H1 (cell line): ENCODE measurements around the gene RSU1. TPM values are rescaled to one million over a fixed set of nuclear protein-coding genes. Genes with fewer than 3 reads are reported as not detected.

Experiments
- CTCF ChIA-PET: fragments of 300-600 bp; sonication (Branson Sonifier 250); formaldehyde crosslinking; loops from one replicate; lab custom pipeline; 2021; ENCODE audit not compliant: partially characterized antibody; lab: Charles Lee
- POLR2A ChIA-PET: fragments of 300-600 bp; sonication (Branson Sonifier 250); formaldehyde crosslinking; loops from one replicate; lab custom pipeline; 2021; ENCODE audit warnings: inconsistent platforms; ENCODE audit not compliant: partially characterized antibody; lab: Charles Lee
- DNase-seq, 2 experiments: peaks; one replicate each; pipeline versions ENCODE4 v3.0.0 to v3.0.0-alpha.2; 2010 to 2022; ENCODE audit warnings: low spot score in 2 of 2, low read depth in 1 of 2, mixed read lengths in 1 of 2
- FAIRE-seq: peaks from 2 replicates; lab custom pipeline; 2011; peaks lifted over from hg19 to GRCh38; lab: Jason Lieb, UNC
- H2AFZ ChIP-seq: 2 replicates; pipeline ENCODE4 v1.8.1; 2012; ENCODE audit warnings: low read length, inconsistent platforms
- H2AK5ac ChIP-seq: 2 replicates; pipeline ENCODE4 v1.6.1; 2013; ENCODE audit warnings: low read depth, low read length
- H2BK120ac ChIP-seq: replicated peaks from 2 replicates; pipeline ENCODE3; 2013; ENCODE audit warnings: low read depth, low read length, inconsistent platforms
- H2BK12ac ChIP-seq: 2 replicates; pipeline ENCODE4 v1.6.1; 2013; ENCODE audit warnings: low read depth, low read length
- H2BK15ac ChIP-seq: 2 replicates; pipeline ENCODE4 v1.6.1; 2013; ENCODE audit warnings: low read length
- H2BK20ac ChIP-seq: 2 replicates; pipeline ENCODE4 v1.6.1; 2013; ENCODE audit warnings: low read length
- H2BK5ac ChIP-seq: 2 replicates; pipeline ENCODE4 v1.6.1; 2013; ENCODE audit warnings: low read depth, low read length
- H3K14ac ChIP-seq: 2 replicates; pipeline ENCODE4 v1.6.1; 2013; ENCODE audit warnings: inconsistent platforms; ENCODE audit not compliant: insufficient read length
- H3K18ac ChIP-seq: 2 replicates; pipeline ENCODE4 v1.6.1; 2013; ENCODE audit warnings: low read length; ENCODE audit errors: extremely low read depth
- H3K23ac ChIP-seq: 2 replicates; pipeline ENCODE4 v1.6.1; 2013; ENCODE audit warnings: inconsistent platforms; ENCODE audit not compliant: insufficient read length
- H3K23me2 ChIP-seq: 2 replicates; pipeline ENCODE4 v1.6.1; 2013; ENCODE audit warnings: low read depth, low read length
- H3K27ac ChIP-seq: 2 replicates; pipeline ENCODE4 v1.6.1; 2011; ENCODE audit warnings: low read depth, low read length, inconsistent platforms
- H3K27me3 ChIP-seq, 4 experiments: replicated peaks in 1 of 4; 1 replicate in 1 of 4; 2 replicates in 3 of 4; pipeline versions ENCODE4 v1.6.1 to v1.8.1; 2011 to 2013; ENCODE audit warnings: low read length in 3 of 4, mild to moderate bottlenecking in 3 of 4, inconsistent platforms in 2 of 4, mixed read lengths in 2 of 4, moderate library complexity in 1 of 4; ENCODE audit not compliant: control insufficient read depth in 3 of 4, insufficient read depth in 3 of 4; ENCODE audit errors: extremely low read depth in 1 of 4
- H3K36me3 ChIP-seq, 4 experiments: 2 replicates each; pipeline versions ENCODE4 v1.6.1 to v1.8.1; 2011 to 2013; ENCODE audit warnings: mild to moderate bottlenecking in 4 of 4, low read length in 3 of 4, moderate library complexity in 2 of 4, control low read depth in 1 of 4, inconsistent platforms in 1 of 4; ENCODE audit not compliant: insufficient read depth in 4 of 4, control insufficient read depth in 2 of 4
- H3K4ac ChIP-seq: replicated peaks from 2 replicates; pipeline ENCODE3; 2013; ENCODE audit warnings: low read length, low read depth, mixed read lengths, inconsistent platforms; ENCODE audit not compliant: insufficient read length
- H3K4me1 ChIP-seq, 4 experiments: replicated peaks in 1 of 4; 1 replicate in 1 of 4; 2 replicates in 3 of 4; pipeline versions ENCODE4 v1.6.1 to v1.8.1; 2011 to 2013; ENCODE audit warnings: low read length in 3 of 4, inconsistent platforms in 2 of 4, mixed read lengths in 1 of 4; ENCODE audit not compliant: insufficient read depth in 4 of 4, control insufficient read depth in 3 of 4
- H3K4me2 ChIP-seq, 2 experiments: 2 replicates each; pipeline versions ENCODE4 v1.6.1 to v1.8.1; 2011 to 2013; ENCODE audit warnings: low read depth in 2 of 2, low read length in 2 of 2, control low read depth in 1 of 2, inconsistent platforms in 1 of 2, mild to moderate bottlenecking in 1 of 2; ENCODE audit not compliant: insufficient read depth in 1 of 2
- H3K4me3 ChIP-seq, 4 experiments: fragments of 200-600, 300-600 bp in 1 of 4; sonication (generic), shearing (Covaris generic), sonication (Bioruptor Twin) in 1 of 4; 2 replicates each; pipeline versions ENCODE4 v1.5.1 to v1.8.1; 2011 to 2016; ENCODE audit warnings: low read length in 4 of 4, low read depth in 3 of 4, control low read depth in 2 of 4, inconsistent platforms in 2 of 4, mild to moderate bottlenecking in 2 of 4, mixed read lengths in 1 of 4, moderate library complexity in 1 of 4; ENCODE audit not compliant: insufficient read depth in 2 of 4; ENCODE audit errors: extremely low read depth in 1 of 4
- H3K56ac ChIP-seq: replicated peaks from 2 replicates; pipeline ENCODE3; 2013; ENCODE audit warnings: low read depth, mild to moderate bottlenecking, mixed read lengths, low read length, inconsistent platforms; ENCODE audit not compliant: insufficient read length
- H3K79me1 ChIP-seq: 2 replicates; pipeline ENCODE4 v1.6.1; 2013; ENCODE audit warnings: low read depth, low read length, control low read depth
- H3K79me2 ChIP-seq, 2 experiments: 2 replicates each; pipeline versions ENCODE4 v1.6.1 to v1.8.1; 2012 to 2013; ENCODE audit warnings: low read length in 2 of 2, mild to moderate bottlenecking in 2 of 2, inconsistent platforms in 1 of 2; ENCODE audit not compliant: insufficient read depth in 2 of 2, control insufficient read depth in 1 of 2
- H3K9ac ChIP-seq, 4 experiments: replicated peaks in 1 of 4; 1 replicate in 1 of 4; 2 replicates in 3 of 4; pipeline versions ENCODE4 v1.6.1 to v1.8.1; 2011 to 2013; ENCODE audit warnings: low read depth in 3 of 4, low read length in 3 of 4, control low read depth in 2 of 4, mild to moderate bottlenecking in 2 of 4, moderate library complexity in 2 of 4, inconsistent platforms in 1 of 4; ENCODE audit errors: extremely low read depth in 1 of 4
- H3K9me3 ChIP-seq, 2 experiments: 2 replicates each; pipeline versions ENCODE4 v1.6.1 to v1.8.1; 2012 to 2013; ENCODE audit warnings: mild to moderate bottlenecking in 2 of 2, moderate library complexity in 2 of 2, control low read depth in 1 of 2, inconsistent platforms in 1 of 2, low read depth in 1 of 2, low read length in 1 of 2, mixed read lengths in 1 of 2; ENCODE audit not compliant: insufficient read depth in 2 of 2
- H4K20me1 ChIP-seq, 2 experiments: replicated peaks in 1 of 2; 2 replicates each; pipeline versions ENCODE3 to v1.8.1; 2011 to 2013; ENCODE audit warnings: inconsistent platforms in 2 of 2, low read length in 2 of 2, mild to moderate bottlenecking in 1 of 2; ENCODE audit not compliant: insufficient read depth in 2 of 2, control insufficient read depth in 1 of 2
- H4K5ac ChIP-seq: 2 replicates; pipeline ENCODE4 v1.6.1; 2013; ENCODE audit warnings: low read length, low read depth, mixed read lengths, inconsistent platforms; ENCODE audit not compliant: insufficient read length
- H4K8ac ChIP-seq: 2 replicates; pipeline ENCODE4 v1.8.0; 2013; ENCODE audit warnings: mild to moderate bottlenecking, moderate library complexity, low read length, inconsistent platforms; ENCODE audit not compliant: insufficient read depth; ENCODE audit errors: extremely low read depth
- H4K91ac ChIP-seq: replicated peaks from 2 replicates; pipeline ENCODE3; 2013; ENCODE audit warnings: low read length, mixed read lengths, inconsistent platforms; ENCODE audit not compliant: insufficient read length
- CBX8 ChIP-seq: fragments of 300-800, 300-1000 bp; sonication (generic); IDR thresholded peaks from 2 replicates; pipeline ENCODE4 v1.7.1; 2016; ENCODE audit warnings: low read depth, low read length, borderline replicate concordance
- CTBP2 ChIP-seq: IDR thresholded peaks from 2 replicates; pipeline ENCODE4 v1.7.0; 2011; ENCODE audit warnings: borderline replicate concordance, mild to moderate bottlenecking, moderate library complexity, mixed read lengths, low read length; ENCODE audit not compliant: insufficient read depth, insufficient read length
- HDAC6 ChIP-seq: IDR thresholded peaks from one replicate; pipeline ENCODE4 v1.7.1; 2012; ENCODE audit warnings: low read depth, mild to moderate bottlenecking, inconsistent platforms, low read length, moderate library complexity
- KDM4A ChIP-seq: IDR thresholded peaks from one replicate; pipeline ENCODE4 v1.7.1; 2012; ENCODE audit warnings: low read depth, mild to moderate bottlenecking, moderate library complexity, low read length, inconsistent platforms; ENCODE audit not compliant: severe bottlenecking
- RNF2 ChIP-seq: fragments of 200-900, 300-1000 bp; sonication (generic); IDR thresholded peaks from 2 replicates; pipeline ENCODE4 v1.7.1; 2016; ENCODE audit warnings: borderline replicate concordance, low read depth, mild to moderate bottlenecking, antibody characterized with exemption, low read length; ENCODE audit not compliant: poor library complexity, severe bottlenecking; ENCODE audit errors: missing control alignments
- SIN3A ChIP-seq, 2 experiments: IDR thresholded peaks in 1 of 2; conservative IDR thresholded peaks in 1 of 2; 2 replicates each; pipeline ENCODE4 v1.6.1; 2011 to 2012; ENCODE audit warnings: low read length in 2 of 2, improper control_type of control experiment in 1 of 2, low read depth in 1 of 2, mild to moderate bottlenecking in 1 of 2
- SP4 ChIP-seq: IDR thresholded peaks from 2 replicates; pipeline ENCODE4 v1.6.1; 2012; ENCODE audit warnings: low read length, inconsistent platforms
- SRF ChIP-seq: IDR thresholded peaks from 2 replicates; pipeline ENCODE4 v1.6.1; 2011; ENCODE audit warnings: mild to moderate bottlenecking, low read depth, low read length, moderate library complexity
- TCF12 ChIP-seq: IDR thresholded peaks from 2 replicates; pipeline ENCODE4 v1.6.1; 2011; ENCODE audit warnings: low read depth, mild to moderate bottlenecking, low read length
- ZNF274 ChIP-seq: IDR thresholded peaks from 2 replicates; pipeline ENCODE4 v1.7.0; 2012; ENCODE audit warnings: low read length, borderline replicate concordance; ENCODE audit errors: extremely low read depth
- WGBS, 2 experiments: shearing (Covaris generic) in 1 of 2; methylation state at CpG; one replicate each; pipeline versions ENCODE4 v1.1.6 to v1.1.7; 2013 to 2015; ENCODE audit warnings: low lambda C conversion rate in 2 of 2, mixed read lengths in 2 of 2, inconsistent platforms in 1 of 2, low coverage in 1 of 2, missing lambda C conversion rate in 1 of 2; ENCODE audit not compliant: insufficient replicate concordance in 2 of 2, insufficient coverage in 1 of 2, insufficient read length in 1 of 2; ENCODE audit errors: extremely low coverage in 1 of 2, missing lambda C conversion rate in 1 of 2; 5-methylcytosine and 5-hydroxymethylcytosine counted together
- polyA plus RNA-seq, 7 experiments: library from polyadenylated mRNA; depleted of rRNA in 3 of 7; stranded (reverse) in 5 of 7; unstranded in 2 of 7; fragments of >200 nt in 5 of 7; fragments of 200-250 nt in 2 of 7; gene quantifications; 1 replicate in 5 of 7; 2 replicates in 1 of 7; 4 replicates in 1 of 7; pipeline versions ENCODE4 v1.2.1 to v1.2.3, GENCODE V29; 2011 to 2013; ENCODE audit warnings: missing spikeins in 2 of 7, mixed read lengths in 2 of 7
- total RNA-seq: library from RNA; stranded (reverse); fragmentation: NEBNext Ultra II Directional; extraction: Animal tissue kit (Norgen Biotek cat#: 25700); gene quantifications from 2 replicates; pipeline ENCODE4 v1.2.1, GENCODE V29; 2021

Gene RSU1
- total and polyA plus RNA-seq, 2 of the 8 experiments (the other 6 are each of a cell fraction or from before 2014, with no cell fraction given) = 50.0 to 68.2 TPM

- Histone ChIP-seq H2BK15ac (no peak overlapping the region), H4K20me1 (no peaks in the 10 kb centered on the region), H3K9ac (no peak overlapping the region), H3K36me3 (no peaks in the 10 kb centered on the region), H3K18ac (no peak overlapping the region), H3K4me2 (no peak overlapping the region), H3K4me1 (peaks cover 0 to 3% (median 0%) of the 10 kb centered on the region in 4 experiments; a peak in 2 of 7 replicates), H3K14ac (no peak overlapping the region), H3K23me2 (no peaks in the 10 kb centered on the region; the same call in 1 of the 2 replicates), H4K5ac (no peak overlapping the region), H3K4me3 (no peak overlapping the region), H2AK5ac (no peak overlapping the region), H2BK12ac (no peak overlapping the region), H2BK120ac (no peak overlapping the region), H3K27ac (no peak overlapping the region), H3K9me3 (no peaks in the 10 kb centered on the region), H3K79me2 (no peaks in the 10 kb centered on the region), H4K8ac (no peak overlapping the region), H2BK20ac (no peak overlapping the region), H2BK5ac (no peak overlapping the region), H3K56ac (no peak overlapping the region), H3K4ac (no peak overlapping the region), H3K79me1 (no peaks in the 10 kb centered on the region), H2AFZ (no peak overlapping the region), H4K91ac (peak overlapping the region; percentile 76), H3K23ac (no peak overlapping the region), H3K27me3 (no peaks in the 10 kb centered on the region)
- CTCF ChIA-PET = interaction anchor here (0.7 to 3.4 kb wide), 9 partner anchors 13 to 520 kb away, joined by 3 to 9 read pairs (median 3); no protein-coding TSS in a partner anchor
- DNase-seq (no peak), FAIRE-seq (no peak)
- POLR2A ChIA-PET = no interaction called here
- 81% methylated on average over 5 of the region's 5 CpGs; no CpG with 5 or more reads in 1 of the 2 experiments for WGBS, 2 experiments
- TF ChIP-seq CTBP2 (no peak), SIN3A (conservative IDR thresholded peaks at IDR 0.05 in 1 of 2, IDR thresholded peaks at IDR 0.05 in 1 of 2; ENCODE audit: low read depth in 1 of 2, low read length in 2 of 2) (no peak), SP4 (no peak), RNF2 (no peak), CBX8 (no peak), HDAC6 (no peak), TCF12 (no peak), KDM4A (no peak), SRF (no peak), ZNF274 (no peak)
These were observed 38.9 kb upstream of the RSU1 start for GRCh38 chr10:16856092-16856491.
